PFSK-1 (cell line): Measurements from ENCODE around the gene AP1M1.

ENCODE experiments used
- POLR2AphosphoS5 ChIP-seq: IDR thresholded peaks from 2 replicates; pipeline ENCODE4 v1.6.1; 2012; ENCODE audit warnings: low read depth, mild to moderate bottlenecking, control low read depth, low read length, moderate library complexity
- TAF1 ChIP-seq: IDR thresholded peaks from 2 replicates; pipeline ENCODE4 v1.6.1; 2012; ENCODE audit warnings: low read length, control low read depth, borderline replicate concordance; ENCODE audit not compliant: insufficient read depth

DNA sequence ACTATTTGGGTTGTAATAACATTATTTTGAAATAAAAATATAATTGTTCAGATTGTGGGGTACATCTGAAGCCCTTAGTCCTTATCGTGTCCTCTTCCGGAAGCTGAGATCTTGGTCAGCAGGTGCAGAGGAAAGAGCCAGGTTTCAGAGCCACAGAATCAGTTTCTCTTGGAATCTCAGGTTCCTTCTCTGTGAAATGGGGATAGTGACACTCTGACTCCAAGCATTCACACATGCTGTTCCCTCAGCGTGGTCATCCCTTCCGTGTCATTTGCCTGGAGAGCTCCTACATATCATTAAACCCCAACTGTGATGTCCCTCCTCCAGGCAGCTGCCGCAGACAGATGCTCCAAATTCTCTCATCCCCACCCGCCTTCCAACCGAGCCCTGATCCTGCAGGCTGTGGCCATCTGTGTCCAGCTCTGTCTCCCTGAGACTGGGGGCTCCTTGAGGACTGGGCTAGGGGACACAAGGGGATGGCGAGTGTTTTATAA lies 59.8 kb downstream of the AP1M1 start:
- TF ChIP-seq POLR2AphosphoS5 (no peak), TAF1 (no peak)
